Umbilical cord (tissue), 2 donors: ENCODE data around the gene SYNJ2. TPM values are rescaled to one million over a fixed set of nuclear protein-coding genes. Genes with fewer than 3 reads are reported as not detected.

Experiments
- DNase-seq: peaks from one replicate; pipeline ENCODE4 v3.0.0-alpha.2; 2015; ENCODE audit warnings: low spot score
- total RNA-seq: library from RNA; depleted of rRNA; stranded (reverse); fragments of >200 nt; gene quantifications from one replicate; pipeline ENCODE4 v1.2.3, GENCODE V29; 2014; ENCODE audit warnings: low replicate concordance; ENCODE audit not compliant: insufficient read depth

The SYNJ2 gene
- total RNA-seq, 1 donor from 2014 or later = 12.3 TPM

GRCh38 chr6:157996201-157996712, 14.6 kb downstream of the SYNJ2 start:
- no peak for DNase-seq

GRCh38 chr6:157996918-157997702, 15.4 kb downstream of the SYNJ2 start:
- no peak for DNase-seq

GRCh38 chr6:157997893-157998608, 16.4 kb downstream of the SYNJ2 start:
- no peak for DNase-seq

- DNase-seq = no peak
These were observed 17.1 kb downstream of the SYNJ2 start for GRCh38 chr6:157998707-157999167.

- no peak for DNase-seq
These were observed 17.7 kb downstream of the SYNJ2 start for GRCh38 chr6:157999168-158000051.

- DNase-seq = no peak
These were observed 19.1 kb downstream of the SYNJ2 start for GRCh38 chr6:158000530-158001307.

GRCh38 chr6:158002249-158002950, 20.7 kb downstream of the SYNJ2 start:
- no peak for DNase-seq

GRCh38 chr6:158002951-158003853, 21.5 kb downstream of the SYNJ2 start:
- DNase-seq = peak; percentile 95

- DNase-seq = peak; percentile 77
These were observed 22.4 kb downstream of the SYNJ2 start for GRCh38 chr6:158003910-158004700.

- DNase-seq = no peak
These were observed 23.0 kb downstream of the SYNJ2 start for GRCh38 chr6:158004701-158005095.

GRCh38 chr6:158005626-158006180, 24.0 kb downstream of the SYNJ2 start:
- no peak for DNase-seq

GRCh38 chr6:158006331-158006730, 24.7 kb downstream of the SYNJ2 start:
- no peak for DNase-seq

- DNase-seq = no peak
These were observed 25.3 kb downstream of the SYNJ2 start for GRCh38 chr6:158006821-158007570.

- no peak for DNase-seq
These were observed 27.1 kb downstream of the SYNJ2 start for GRCh38 chr6:158008864-158009113.

- peak; percentile 72 for DNase-seq
These were observed 27.6 kb downstream of the SYNJ2 start for GRCh38 chr6:158009114-158009891.

- no peak for DNase-seq
These were observed 28.4 kb downstream of the SYNJ2 start for GRCh38 chr6:158009935-158010585.
